A549 (cell line): ENCODE results near the gene NKX3-2.

Experiments
- BHLHE40 ChIP-seq: IDR thresholded peaks from 2 replicates; pipeline ENCODE4 v1.6.1; 2012; ENCODE audit warnings: low read depth, low read length, inconsistent platforms
- CBX8 ChIP-seq: fragments of 200-600 bp; sonication (generic); IDR thresholded peaks from 2 replicates; pipeline ENCODE4 v1.6.1; 2016
- CTCF ChIP-seq: fragments of >200 bp; sonication (Bioruptor Twin); formaldehyde crosslinking; IDR thresholded peaks from 3 replicates; pipeline ENCODE4 v1.5.1; 2016
- HOXB13 ChIP-seq: fragments of 250-450 bp; sonication (Bioruptor Pico); IDR thresholded peaks from 2 replicates; pipeline ENCODE4 v1.5.0; 2020; ENCODE audit warnings: low read depth, mild to moderate bottlenecking, moderate library complexity
- JUN ChIP-seq, 2 experiments: fragments of >200 bp; sonication (Bioruptor Twin); formaldehyde crosslinking; IDR thresholded peaks; 2 replicates in 1 of 2; 3 replicates in 1 of 2; pipeline ENCODE4 v1.6.1; 2016 to 2017
- MAFK ChIP-seq: fragments of 450-650 bp; IDR thresholded peaks from 2 replicates; pipeline ENCODE4 v1.6.1; 2014; ENCODE audit not compliant: partially characterized antibody
- NR3C1 ChIP-seq: fragments of >200 bp; sonication (Bioruptor Twin); formaldehyde crosslinking; IDR thresholded peaks from 3 replicates; pipeline ENCODE4 v1.6.1; 2017
- POLR2A ChIP-seq: IDR thresholded peaks from 2 replicates; pipeline ENCODE4 v1.6.1; 2012; ENCODE audit warnings: mild to moderate bottlenecking, low read length
- POLR2AphosphoS2 ChIP-seq: conservative IDR thresholded peaks from 2 replicates; pipeline ENCODE4 v1.6.1; 2012; ENCODE audit warnings: low read length, improper control_type of control experiment, inconsistent platforms
- ZNF302 ChIP-seq: fragments of 250-450 bp; sonication (Bioruptor Pico); IDR thresholded peaks from 2 replicates; pipeline ENCODE4 v1.9.0; 2021; ENCODE audit warnings: inconsistent platforms, mild to moderate bottlenecking, moderate library complexity
- TF ChIP-seq, protein P1 (sequence below): fragments of 200-600 bp; sonication (generic); IDR thresholded peaks from 2 replicates; pipeline ENCODE4 v1.6.1; 2016; ENCODE audit warnings: antibody characterized with exemption, mild to moderate bottlenecking, moderate library complexity
- TF ChIP-seq, protein P2 (sequence below): IDR thresholded peaks from 2 replicates; pipeline ENCODE4 v1.6.1; 2012
- TF ChIP-seq, protein P3 (sequence below): IDR thresholded peaks from 2 replicates; pipeline ENCODE4 v1.6.1; 2012

DNA sequence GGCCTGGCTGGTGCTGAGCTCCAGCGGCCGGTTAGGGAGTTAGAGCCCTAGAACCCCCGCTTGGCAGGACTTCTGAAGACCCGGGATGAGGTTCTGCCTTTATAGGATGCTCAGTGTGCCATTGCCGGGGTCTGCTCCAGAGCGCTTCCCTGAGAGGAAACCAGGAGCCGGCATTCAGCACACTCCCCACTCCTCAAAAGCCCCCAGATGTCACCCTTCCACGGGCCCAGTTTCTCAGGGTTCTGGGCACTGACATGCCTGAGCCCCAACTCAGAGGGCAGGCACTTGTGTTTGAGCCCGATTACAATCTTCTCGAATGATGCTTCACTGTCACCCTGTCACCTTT is 6.5 kb downstream of the NKX3-2 start:
- TF ChIP-seq CTCF (no peak), POLR2A (no peak), JUN (IDR thresholded peaks at IDR 0.05) (no peak), ZNF302 (no peak), BHLHE40 (no peak), CBX8 (no peak), POLR2AphosphoS2 (no peak), NR3C1 (no peak), HOXB13 (CRISPR knock-in tag) (no peak), MAFK (no peak)
- TF ChIP-seq, protein P1, sequence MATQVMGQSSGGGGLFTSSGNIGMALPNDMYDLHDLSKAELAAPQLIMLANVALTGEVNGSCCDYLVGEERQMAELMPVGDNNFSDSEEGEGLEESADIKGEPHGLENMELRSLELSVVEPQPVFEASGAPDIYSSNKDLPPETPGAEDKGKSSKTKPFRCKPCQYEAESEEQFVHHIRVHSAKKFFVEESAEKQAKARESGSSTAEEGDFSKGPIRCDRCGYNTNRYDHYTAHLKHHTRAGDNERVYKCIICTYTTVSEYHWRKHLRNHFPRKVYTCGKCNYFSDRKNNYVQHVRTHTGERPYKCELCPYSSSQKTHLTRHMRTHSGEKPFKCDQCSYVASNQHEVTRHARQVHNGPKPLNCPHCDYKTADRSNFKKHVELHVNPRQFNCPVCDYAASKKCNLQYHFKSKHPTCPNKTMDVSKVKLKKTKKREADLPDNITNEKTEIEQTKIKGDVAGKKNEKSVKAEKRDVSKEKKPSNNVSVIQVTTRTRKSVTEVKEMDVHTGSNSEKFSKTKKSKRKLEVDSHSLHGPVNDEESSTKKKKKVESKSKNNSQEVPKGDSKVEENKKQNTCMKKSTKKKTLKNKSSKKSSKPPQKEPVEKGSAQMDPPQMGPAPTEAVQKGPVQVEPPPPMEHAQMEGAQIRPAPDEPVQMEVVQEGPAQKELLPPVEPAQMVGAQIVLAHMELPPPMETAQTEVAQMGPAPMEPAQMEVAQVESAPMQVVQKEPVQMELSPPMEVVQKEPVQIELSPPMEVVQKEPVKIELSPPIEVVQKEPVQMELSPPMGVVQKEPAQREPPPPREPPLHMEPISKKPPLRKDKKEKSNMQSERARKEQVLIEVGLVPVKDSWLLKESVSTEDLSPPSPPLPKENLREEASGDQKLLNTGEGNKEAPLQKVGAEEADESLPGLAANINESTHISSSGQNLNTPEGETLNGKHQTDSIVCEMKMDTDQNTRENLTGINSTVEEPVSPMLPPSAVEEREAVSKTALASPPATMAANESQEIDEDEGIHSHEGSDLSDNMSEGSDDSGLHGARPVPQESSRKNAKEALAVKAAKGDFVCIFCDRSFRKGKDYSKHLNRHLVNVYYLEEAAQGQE = no peak
- TF ChIP-seq, protein P2, sequence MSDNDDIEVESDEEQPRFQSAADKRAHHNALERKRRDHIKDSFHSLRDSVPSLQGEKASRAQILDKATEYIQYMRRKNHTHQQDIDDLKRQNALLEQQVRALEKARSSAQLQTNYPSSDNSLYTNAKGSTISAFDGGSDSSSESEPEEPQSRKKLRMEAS = no peak
- TF ChIP-seq, protein P3, sequence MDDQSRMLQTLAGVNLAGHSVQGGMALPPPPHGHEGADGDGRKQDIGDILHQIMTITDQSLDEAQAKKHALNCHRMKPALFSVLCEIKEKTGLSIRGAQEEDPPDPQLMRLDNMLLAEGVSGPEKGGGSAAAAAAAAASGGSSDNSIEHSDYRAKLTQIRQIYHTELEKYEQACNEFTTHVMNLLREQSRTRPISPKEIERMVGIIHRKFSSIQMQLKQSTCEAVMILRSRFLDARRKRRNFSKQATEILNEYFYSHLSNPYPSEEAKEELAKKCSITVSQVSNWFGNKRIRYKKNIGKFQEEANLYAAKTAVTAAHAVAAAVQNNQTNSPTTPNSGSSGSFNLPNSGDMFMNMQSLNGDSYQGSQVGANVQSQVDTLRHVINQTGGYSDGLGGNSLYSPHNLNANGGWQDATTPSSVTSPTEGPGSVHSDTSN = no peak
